Astrocyte of the hippocampus (primary cell): ENCODE results near the gene CD300H.
"Not testable (repeated sequence)": the region's sequence is repeated elsewhere in the genome, so short reads cannot be mapped to it uniquely, and the experiment has no call there.

Source experiments
- DNase-seq: peaks from one replicate; pipeline ENCODE4 v3.0.0; 2011; ENCODE audit warnings: low read depth, low spot score

The CD300H gene

GRCh38 chr17:74584292-74585060 is 17.2 kb upstream of the CD300H start:
- DNase-seq: no peak

- DNase-seq: no peak
Observed at GRCh38 chr17:74582633-74583032, 15.3 kb upstream of the CD300H start.

- no peak for DNase-seq
Observed at GRCh38 chr17:74579900-74580299, 12.6 kb upstream of the CD300H start.

GRCh38 chr17:74578979-74579378 is 11.7 kb upstream of the CD300H start:
- DNase-seq: no peak

- no peak for DNase-seq
Observed at GRCh38 chr17:74574489-74575142, 7.3 kb upstream of the CD300H start.

- DNase-seq: not testable (repeated sequence)
Observed at GRCh38 chr17:74573635-74574034, 6.3 kb upstream of the CD300H start.

GRCh38 chr17:74573169-74573568 is 5.9 kb upstream of the CD300H start:
- DNase-seq: no peak

GRCh38 chr17:74571621-74572270 is 4.4 kb upstream of the CD300H start:
- DNase-seq: no peak

- peak; percentile 97 for DNase-seq
Observed at GRCh38 chr17:74569020-74570003, 2.0 kb upstream of the CD300H start.

- peak; percentile 38 for DNase-seq
Observed at GRCh38 chr17:74568106-74568873, 981 bp upstream of the CD300H start.

GRCh38 chr17:74566132-74566753 is 1.1 kb downstream of the CD300H start:
- DNase-seq: peak; percentile 34

- no peak for DNase-seq
Observed at GRCh38 chr17:74565126-74565525, 2.2 kb downstream of the CD300H start.

GRCh38 chr17:74563358-74563757 is 4.0 kb downstream of the CD300H start:
- DNase-seq: no peak

- DNase-seq: no peak
Observed at GRCh38 chr17:74561586-74561985, 5.7 kb downstream of the CD300H start.

GRCh38 chr17:74558882-74559519 is 8.3 kb downstream of the CD300H start:
- no peak for DNase-seq

GRCh38 chr17:74558402-74558801 is 8.9 kb downstream of the CD300H start:
- DNase-seq: not testable (repeated sequence)

- no peak for DNase-seq
Observed at GRCh38 chr17:74555427-74555940, 11.8 kb downstream of the CD300H start.

- DNase-seq: no peak
Observed at GRCh38 chr17:74554909-74555308, 12.4 kb downstream of the CD300H start.

- DNase-seq: no peak
Observed at GRCh38 chr17:74552037-74552436, 15.3 kb downstream of the CD300H start.

- no peak for DNase-seq
Observed at GRCh38 chr17:74550602-74551001, 16.7 kb downstream of the CD300H start.
